ENCODE data around the gene NFATC2.
A peak's percentile ranks its signal among the peaks of the same experiment; 100 is the strongest.

NFATC2 gene

GRCh38 chr20:51369503-51369902 lies 173.0 kb downstream of the NFATC2 start:
- DNase-seq = no peak

- no peak for DNase-seq
Observed at GRCh38 chr20:51368461-51369211, 173.9 kb downstream of the NFATC2 start.

GRCh38 chr20:51366155-51366886 lies 176.2 kb downstream of the NFATC2 start:
- no peak for DNase-seq

- no peak for DNase-seq
Observed at GRCh38 chr20:51365670-51366069, 176.8 kb downstream of the NFATC2 start.

- no peak for DNase-seq
Observed at GRCh38 chr20:51363813-51364212, 178.7 kb downstream of the NFATC2 start.

- DNase-seq = no peak
Observed at GRCh38 chr20:51363378-51363777, 179.1 kb downstream of the NFATC2 start.

GRCh38 chr20:51362254-51362653 lies 180.3 kb downstream of the NFATC2 start:
- no peak for DNase-seq

- DNase-seq = no peak
Observed at GRCh38 chr20:51361258-51361657, 181.3 kb downstream of the NFATC2 start.

- no peak for DNase-seq
Observed at GRCh38 chr20:51360451-51361201, 181.9 kb downstream of the NFATC2 start.

GRCh38 chr20:51359947-51360346 lies 182.6 kb downstream of the NFATC2 start:
- DNase-seq = no peak

- DNase-seq = no peak
Observed at GRCh38 chr20:51359401-51359800, 183.1 kb downstream of the NFATC2 start.

GRCh38 chr20:51358032-51358724 lies 184.3 kb downstream of the NFATC2 start:
- no peak for DNase-seq

- DNase-seq = no peak
Observed at GRCh38 chr20:51357543-51357942, 185.0 kb downstream of the NFATC2 start.

GRCh38 chr20:51356871-51357270 lies 185.6 kb downstream of the NFATC2 start:
- DNase-seq = no peak

- peak; percentile 23 for DNase-seq
Observed at GRCh38 chr20:51354769-51355319, 187.7 kb downstream of the NFATC2 start.

- no peak for DNase-seq
Observed at GRCh38 chr20:51354191-51354768, 188.2 kb downstream of the NFATC2 start.

- no peak for DNase-seq
Observed at GRCh38 chr20:51353491-51353890, 189.0 kb downstream of the NFATC2 start.

GRCh38 chr20:51352791-51353190 lies 189.7 kb downstream of the NFATC2 start:
- DNase-seq = no peak

- no peak for DNase-seq
Observed at GRCh38 chr20:51350941-51351631, 191.4 kb downstream of the NFATC2 start.

- DNase-seq = no peak
Observed at GRCh38 chr20:51348876-51349275, 193.6 kb downstream of the NFATC2 start.

GRCh38 chr20:51347831-51348230 lies 194.7 kb downstream of the NFATC2 start:
- DNase-seq = no peak
